HFFc6 (cell line): ENCODE data around the gene BNIP3. TPM values are rescaled to one million over a fixed set of nuclear protein-coding genes. Genes with fewer than 3 reads are reported as not detected.

Experiments used
- DNase-seq: peaks from one replicate; pipeline ENCODE4 v3.0.0-alpha.2; 2018
- H3K27ac Mint-ChIP-seq: 2 replicates; pipeline ENCODE4 v1.8.0; 2020; ENCODE audit warnings: mild to moderate bottlenecking, mixed read lengths
- H3K27me3 Mint-ChIP-seq: 2 replicates; pipeline ENCODE4 v1.8.0; 2021; ENCODE audit warnings: mild to moderate bottlenecking, moderate library complexity, mixed read lengths; ENCODE audit not compliant: insufficient read depth
- H3K36me3 Mint-ChIP-seq: 2 replicates; pipeline ENCODE4 v1.8.0; 2021; ENCODE audit warnings: low read depth, mixed read lengths
- H3K4me1 Mint-ChIP-seq: 2 replicates; pipeline ENCODE4 v1.8.0; 2020; ENCODE audit warnings: low read depth, mixed read lengths
- H3K4me3 Mint-ChIP-seq: 2 replicates; pipeline ENCODE4 v1.8.0; 2020; ENCODE audit warnings: mild to moderate bottlenecking, moderate library complexity, mixed read lengths
- H3K9me3 Mint-ChIP-seq: 2 replicates; pipeline ENCODE4 v1.8.0; 2020; ENCODE audit warnings: mild to moderate bottlenecking, mixed read lengths
- total RNA-seq, 6 experiments: library from RNA; stranded (reverse); fragmentation: NEBNext Ultra II Directional; extraction: Animal tissue kit (Norgen Biotek cat#: 25700); gene quantifications; 2 replicates in 1 of 6; 3 replicates in 5 of 6; pipeline ENCODE4 v1.2.3, GENCODE V29; 2021
- TF ChIP-seq, protein P1 (sequence below): fragments of 200-600 bp; sonication (generic); IDR thresholded peaks from 2 replicates; pipeline ENCODE4 v1.5.0; 2021; ENCODE audit warnings: antibody characterized with exemption, mild to moderate bottlenecking

Gene BNIP3
- total RNA-seq, 6 experiments from 2014 or later: 71.0 to 107 (median 78.3) TPM

DNA sequence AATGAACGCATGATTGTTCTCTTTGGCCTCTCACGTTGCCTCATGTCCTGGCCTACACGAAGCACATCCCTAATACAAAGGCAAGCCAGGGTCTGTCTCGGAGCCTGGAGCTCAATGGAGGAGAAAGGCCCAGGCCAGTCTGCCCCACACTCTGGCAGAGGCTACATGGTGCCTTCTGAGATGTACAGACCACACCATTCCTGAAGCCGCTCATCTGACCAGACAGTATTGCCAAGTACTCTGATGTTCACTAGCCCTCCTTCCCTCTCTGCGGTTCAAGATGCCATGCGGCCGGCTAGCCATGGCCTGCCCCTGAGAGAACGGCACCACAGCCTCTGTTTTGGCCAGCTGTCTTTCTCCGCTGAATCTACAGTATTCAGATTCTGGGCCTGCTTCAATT, 5.9 kb downstream of the BNIP3 start:
- Mint-ChIP-seq H3K9me3 (no peaks in the 10 kb centered on the region), H3K4me1 (peaks cover 27% of the 10 kb centered on the region), H3K27ac (no peak overlapping the region), H3K36me3 (peaks cover 42% of the 10 kb centered on the region), H3K27me3 (peaks cover 5% of the 10 kb centered on the region), H3K4me3 (no peak overlapping the region)
- TF ChIP-seq, protein P1, sequence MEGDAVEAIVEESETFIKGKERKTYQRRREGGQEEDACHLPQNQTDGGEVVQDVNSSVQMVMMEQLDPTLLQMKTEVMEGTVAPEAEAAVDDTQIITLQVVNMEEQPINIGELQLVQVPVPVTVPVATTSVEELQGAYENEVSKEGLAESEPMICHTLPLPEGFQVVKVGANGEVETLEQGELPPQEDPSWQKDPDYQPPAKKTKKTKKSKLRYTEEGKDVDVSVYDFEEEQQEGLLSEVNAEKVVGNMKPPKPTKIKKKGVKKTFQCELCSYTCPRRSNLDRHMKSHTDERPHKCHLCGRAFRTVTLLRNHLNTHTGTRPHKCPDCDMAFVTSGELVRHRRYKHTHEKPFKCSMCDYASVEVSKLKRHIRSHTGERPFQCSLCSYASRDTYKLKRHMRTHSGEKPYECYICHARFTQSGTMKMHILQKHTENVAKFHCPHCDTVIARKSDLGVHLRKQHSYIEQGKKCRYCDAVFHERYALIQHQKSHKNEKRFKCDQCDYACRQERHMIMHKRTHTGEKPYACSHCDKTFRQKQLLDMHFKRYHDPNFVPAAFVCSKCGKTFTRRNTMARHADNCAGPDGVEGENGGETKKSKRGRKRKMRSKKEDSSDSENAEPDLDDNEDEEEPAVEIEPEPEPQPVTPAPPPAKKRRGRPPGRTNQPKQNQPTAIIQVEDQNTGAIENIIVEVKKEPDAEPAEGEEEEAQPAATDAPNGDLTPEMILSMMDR: no peak
- DNase-seq: no peak

DNA sequence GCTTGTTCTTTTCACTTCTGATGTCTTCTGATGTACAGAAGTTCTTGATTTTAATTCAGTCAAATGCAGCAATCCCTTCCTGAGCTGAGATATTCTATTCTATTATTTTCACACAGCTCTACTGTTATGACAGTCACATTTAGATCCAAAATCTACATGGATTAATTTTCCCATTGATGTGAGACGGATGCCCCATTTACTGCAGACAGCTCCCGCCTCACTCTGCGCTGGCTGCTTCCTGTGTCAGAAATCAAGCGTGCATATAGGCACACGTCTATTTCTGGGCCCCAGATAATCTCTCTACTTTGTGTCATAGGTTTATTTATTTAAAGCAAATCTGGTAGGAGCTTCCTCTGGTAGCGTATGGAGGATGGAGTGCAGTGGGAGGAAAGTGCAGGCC, 6.7 kb downstream of the BNIP3 start:
- Mint-ChIP-seq H3K4me1 (peaks cover 24% of the 10 kb centered on the region), H3K4me3 (no peak overlapping the region), H3K27ac (no peak overlapping the region; the same call in 1 of the 2 replicates), H3K9me3 (no peaks in the 10 kb centered on the region), H3K36me3 (peaks cover 49% of the 10 kb centered on the region), H3K27me3 (peaks cover 5% of the 10 kb centered on the region)
- TF ChIP-seq, protein P1: no peak
- DNase-seq: no peak

DNA sequence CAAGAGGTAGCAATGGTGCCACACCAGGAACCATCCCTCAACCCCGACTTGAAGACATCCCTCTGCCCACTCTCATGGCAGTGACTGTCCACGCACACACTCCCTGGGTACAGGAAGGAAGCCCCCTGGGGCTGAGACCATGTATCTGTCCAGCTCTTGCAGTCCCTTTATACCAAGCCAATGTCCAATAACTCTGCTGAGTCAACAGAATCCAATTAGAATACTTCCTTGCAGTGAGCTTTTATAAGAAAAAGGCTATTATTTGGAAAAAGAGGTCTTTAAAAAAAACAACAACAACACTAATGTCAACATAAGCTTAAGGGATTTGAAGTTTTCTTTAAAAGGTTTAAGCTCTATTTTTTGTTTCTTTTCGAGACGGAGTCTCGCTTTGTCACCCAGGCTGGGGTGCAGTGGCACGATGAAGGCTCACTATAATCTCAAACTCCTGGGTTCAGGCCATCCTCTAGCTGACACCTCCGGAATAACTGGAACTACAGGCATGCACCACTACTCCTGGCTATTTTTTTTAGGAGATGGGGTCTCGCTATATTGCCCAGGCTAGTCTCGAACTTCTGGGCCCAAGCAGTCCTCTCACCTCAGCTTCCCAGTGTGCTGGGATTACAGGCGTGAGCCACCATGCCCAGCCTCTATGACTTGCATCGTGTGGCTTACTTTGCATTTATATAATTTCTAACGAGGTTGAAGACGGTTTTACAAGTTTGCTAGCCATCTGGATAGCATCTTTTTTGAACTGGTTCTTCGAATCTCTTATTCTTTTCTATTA, 7.5 kb downstream of the BNIP3 start:
- H3K9me3 Mint-ChIP-seq: no peaks in the 10 kb centered on the region
- DNase-seq: no peak
- H3K4me3 Mint-ChIP-seq: no peak overlapping the region
- no peak overlapping the region for H3K27ac Mint-ChIP-seq
- peaks cover 16% of the 10 kb centered on the region for H3K4me1 Mint-ChIP-seq
- peaks cover 46% of the 10 kb centered on the region for H3K36me3 Mint-ChIP-seq
- TF ChIP-seq, protein P1: no peak
- peaks cover 5% of the 10 kb centered on the region for H3K27me3 Mint-ChIP-seq

DNA sequence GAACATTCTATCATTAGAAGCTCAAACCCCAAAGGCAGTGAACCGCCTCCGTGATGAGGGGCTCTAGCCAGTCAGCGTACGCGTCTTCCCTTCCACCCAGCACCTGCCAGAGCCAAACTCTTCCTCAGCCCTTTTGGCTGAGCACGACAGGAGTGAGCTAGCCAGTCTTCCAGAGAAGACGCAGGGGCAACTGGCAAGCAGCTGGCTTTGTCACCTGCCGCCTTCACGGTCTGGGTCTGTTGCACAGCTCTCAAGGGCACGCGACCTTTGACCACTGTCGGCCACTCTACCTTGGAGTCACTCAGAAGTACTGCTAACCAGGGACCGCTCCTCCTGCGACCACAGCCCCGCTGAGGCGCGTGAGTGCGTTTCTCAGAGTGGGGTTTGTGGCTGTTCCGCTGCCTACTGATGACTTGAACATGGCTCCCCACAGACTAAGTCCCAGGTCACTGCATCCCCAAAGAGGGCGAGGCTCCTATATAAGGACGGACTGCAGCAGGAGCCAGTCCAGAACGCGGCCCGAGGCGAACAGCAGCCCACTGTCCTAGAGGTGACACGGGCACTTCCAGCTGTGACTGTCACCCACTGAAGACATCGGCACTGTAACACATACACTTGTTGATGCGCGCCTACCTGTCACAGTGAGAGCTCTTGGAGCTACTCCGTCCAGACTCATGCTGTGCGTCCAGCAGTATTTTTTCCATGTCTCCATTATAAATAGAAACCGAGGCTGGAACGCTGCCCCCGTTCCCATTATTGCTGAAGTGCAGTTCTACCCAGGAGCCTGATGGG, 8.4 kb downstream of the BNIP3 start:
- Mint-ChIP-seq H3K4me1 (peaks cover 8% of the 10 kb centered on the region), H3K36me3 (peaks cover 43% of the 10 kb centered on the region), H3K27me3 (peaks cover 5% of the 10 kb centered on the region), H3K9me3 (no peaks in the 10 kb centered on the region), H3K4me3 (no peak overlapping the region), H3K27ac (no peak overlapping the region)
- no peak for DNase-seq
- TF ChIP-seq, protein P1: no peak

DNA sequence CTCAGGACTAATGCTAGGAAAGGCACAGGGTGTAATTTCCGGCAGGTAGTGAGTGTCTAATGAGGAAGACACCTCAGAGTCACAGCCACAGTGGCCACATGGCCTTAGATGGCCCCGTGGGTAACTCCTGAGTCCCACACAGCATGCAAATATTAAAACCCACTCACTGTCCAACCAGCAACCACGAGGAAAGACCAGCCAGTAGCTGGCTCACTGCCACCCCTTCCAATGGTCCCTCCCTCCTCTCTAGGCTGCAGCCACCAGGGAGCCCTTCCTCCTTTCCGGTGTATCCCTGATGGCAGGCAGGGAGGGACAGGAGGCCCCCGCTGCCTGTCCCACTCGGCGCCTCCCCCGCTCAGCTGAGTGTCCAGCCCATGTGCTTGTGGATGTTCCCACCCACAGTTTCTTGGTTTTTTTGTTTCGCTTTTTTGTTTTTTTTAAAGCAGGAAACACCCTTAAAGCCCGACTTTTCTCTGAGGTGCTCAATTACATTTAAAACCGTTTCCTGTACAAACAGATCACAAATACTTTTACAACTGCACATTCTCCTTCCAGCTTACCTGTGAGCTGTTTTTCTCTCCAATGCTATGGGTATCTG, 9.2 kb downstream of the BNIP3 start:
- peaks cover 5% of the 10 kb centered on the region for H3K27me3 Mint-ChIP-seq
- H3K9me3 Mint-ChIP-seq: no peaks in the 10 kb centered on the region
- peaks cover 36% of the 10 kb centered on the region for H3K36me3 Mint-ChIP-seq

More for the DNA sequence above, 9.2 kb downstream of the BNIP3 start:
- no peak overlapping the region for H3K4me3 Mint-ChIP-seq
- no peak overlapping the region for H3K27ac Mint-ChIP-seq
- no peak for DNase-seq
- TF ChIP-seq, protein P1: no peak
- H3K4me1 Mint-ChIP-seq: peaks cover under 1% of the 10 kb centered on the region
